HG02678 (cell line): ENCODE results near the gene GASK1B.

Experiments
- ATAC-seq: cut with Tn5 transposase; IDR thresholded peaks from one replicate; pipeline ENCODE4 v1.9.1; 2021; ENCODE audit warnings: mild to moderate bottlenecking, moderate library complexity; ENCODE audit not compliant: unreplicated experiment

Gene GASK1B

DNA sequence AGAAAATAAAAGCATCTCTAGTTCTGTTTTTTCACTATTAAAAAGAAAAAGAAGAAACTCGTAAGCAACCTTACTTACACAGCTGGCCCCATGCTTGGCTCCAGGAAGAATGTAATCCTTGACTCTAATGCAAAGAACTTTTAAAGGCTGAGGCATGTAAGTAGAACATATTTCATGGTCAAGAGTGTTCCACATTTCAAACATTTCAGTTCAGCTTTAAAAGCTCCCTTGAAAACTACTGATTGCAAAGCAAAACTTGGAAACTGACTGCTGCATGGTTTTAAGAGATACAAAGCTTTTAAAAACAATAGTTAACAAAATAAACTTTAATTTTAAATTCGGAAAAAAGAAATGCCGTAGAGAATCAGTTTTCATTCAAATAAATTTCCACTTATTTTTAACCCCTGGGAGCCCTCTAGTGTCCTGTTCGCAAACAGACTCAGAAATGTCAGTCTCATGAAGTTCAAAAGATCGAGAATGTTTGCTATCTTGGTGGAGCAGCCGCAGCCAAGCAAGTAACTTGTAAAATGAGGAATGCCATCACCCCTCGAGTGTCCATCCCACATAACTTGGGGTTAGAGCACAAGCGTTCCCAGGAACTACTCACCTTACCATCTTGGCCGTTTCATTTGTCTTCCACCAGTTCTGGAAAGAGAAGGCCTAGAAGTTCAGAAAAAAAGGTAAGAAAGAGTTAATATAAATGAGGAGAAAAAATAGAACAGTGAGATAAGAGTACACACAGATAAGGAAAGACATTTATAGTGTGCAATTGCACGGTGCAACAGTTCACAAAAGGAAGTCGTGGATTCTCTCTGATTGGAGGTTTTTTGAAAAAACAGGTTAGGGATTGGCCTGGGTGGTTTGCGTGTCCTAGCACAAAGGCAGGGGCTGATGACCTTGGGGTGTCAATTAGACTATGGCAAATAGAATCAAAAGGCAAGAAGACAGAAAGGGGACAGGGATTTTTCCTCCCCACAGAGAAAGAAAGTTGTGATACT lies at the start of gene GASK1B:
GASK1B (minus strand) TSS at position 765 of the 998 bp plus-strand sequence. CDS start 1,650 bp downstream, outside the sequence.
- ATAC-seq = no peak

DNA sequence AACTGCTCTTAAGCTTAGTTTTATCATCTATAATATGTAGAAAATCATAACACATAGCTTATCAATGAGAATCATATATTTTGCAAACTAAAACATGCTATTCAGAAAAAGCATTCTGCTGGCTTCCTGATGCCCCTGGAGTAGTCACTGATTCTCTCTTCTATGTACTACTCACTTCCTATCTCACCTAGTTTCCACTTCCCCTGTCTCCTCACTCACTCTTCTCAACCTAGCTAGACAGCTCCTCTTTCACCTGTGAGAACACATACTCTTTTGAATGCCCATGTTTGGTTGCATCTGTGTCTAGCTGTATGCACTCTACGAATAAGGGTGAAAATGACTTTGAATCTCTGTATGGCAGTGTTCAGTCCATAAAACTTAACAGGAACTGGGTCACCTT lies 46.8 kb upstream of the GASK1B start:
- ATAC-seq = no peak

DNA sequence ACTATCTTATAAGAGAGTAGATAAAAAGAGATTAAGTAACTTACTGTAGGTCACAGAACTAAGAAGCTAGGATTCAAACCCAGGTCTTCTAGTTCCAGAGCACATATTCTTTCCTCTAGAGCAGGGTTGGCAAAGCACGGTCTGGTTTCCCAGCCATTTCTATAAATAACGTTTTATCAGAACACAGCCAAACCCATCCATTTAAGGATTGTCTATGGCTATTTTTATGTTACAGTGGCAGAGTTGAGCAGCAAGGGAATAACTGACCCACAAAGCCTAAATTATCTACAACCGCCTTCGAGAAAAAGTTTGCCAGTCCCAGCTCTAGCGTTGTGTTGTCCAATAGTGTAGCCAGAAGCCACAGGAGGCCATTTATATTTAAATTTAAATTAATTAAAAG lies 44.9 kb upstream of the GASK1B start:
- no peak for ATAC-seq

DNA sequence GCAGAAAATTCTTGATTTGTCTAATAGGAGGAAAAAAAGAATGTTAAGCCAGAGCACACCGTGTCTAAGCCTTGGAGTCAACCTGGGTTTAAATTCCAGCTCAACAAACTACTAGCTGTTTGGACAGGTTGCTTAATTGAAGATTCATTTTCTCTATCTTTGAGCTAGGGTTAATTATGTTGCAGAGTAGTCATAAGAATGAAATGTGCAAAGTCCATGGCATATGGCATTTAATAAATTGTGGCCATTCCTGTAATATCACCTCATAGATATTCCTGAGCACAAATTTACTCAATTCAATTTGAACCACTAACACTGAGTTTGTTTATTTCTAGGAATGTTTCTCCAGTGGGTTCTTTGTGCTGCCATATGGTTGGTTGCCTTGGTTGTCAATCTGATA lies 42.0 kb upstream of the GASK1B start:
- no peak for ATAC-seq

DNA sequence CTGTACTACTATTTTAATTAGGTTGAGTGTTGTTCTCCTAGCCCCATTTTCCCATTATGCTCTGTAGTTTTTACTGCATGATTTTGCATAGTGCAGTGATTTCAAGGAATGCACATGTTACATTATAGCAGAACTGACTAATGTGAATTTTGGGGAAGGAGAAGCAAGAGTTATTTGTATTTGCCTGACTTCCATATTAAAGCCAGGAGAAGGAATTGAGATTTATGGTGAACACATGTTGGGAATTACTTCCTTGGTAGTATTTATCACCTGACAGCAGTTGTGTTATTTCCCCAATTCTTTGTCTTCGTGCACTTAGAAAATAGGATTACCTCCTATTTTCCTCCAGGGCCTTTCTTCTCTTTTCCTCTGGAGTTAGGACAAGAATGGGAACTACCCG lies 40.6 kb upstream of the GASK1B start:
- ATAC-seq = no peak

DNA sequence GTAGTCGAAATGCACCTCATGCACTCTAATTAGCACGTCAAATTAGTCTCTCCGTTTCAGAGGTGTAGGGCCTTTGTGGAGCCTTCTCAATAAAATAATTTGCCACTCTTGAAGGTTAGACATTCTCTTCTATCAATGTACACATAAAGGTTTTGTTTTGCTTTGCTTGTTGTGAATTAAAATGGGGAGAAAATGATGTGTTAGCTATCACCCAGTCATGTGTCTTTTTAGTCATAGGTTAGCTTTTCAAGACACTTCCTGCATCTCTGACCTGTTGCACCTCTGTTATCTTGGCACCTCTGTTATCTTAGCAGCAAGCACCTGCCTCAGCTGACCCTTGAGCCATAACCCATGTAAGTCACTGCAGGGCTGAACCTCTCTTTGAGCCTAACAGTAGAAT lies 38.4 kb upstream of the GASK1B start:
- no peak for ATAC-seq

DNA sequence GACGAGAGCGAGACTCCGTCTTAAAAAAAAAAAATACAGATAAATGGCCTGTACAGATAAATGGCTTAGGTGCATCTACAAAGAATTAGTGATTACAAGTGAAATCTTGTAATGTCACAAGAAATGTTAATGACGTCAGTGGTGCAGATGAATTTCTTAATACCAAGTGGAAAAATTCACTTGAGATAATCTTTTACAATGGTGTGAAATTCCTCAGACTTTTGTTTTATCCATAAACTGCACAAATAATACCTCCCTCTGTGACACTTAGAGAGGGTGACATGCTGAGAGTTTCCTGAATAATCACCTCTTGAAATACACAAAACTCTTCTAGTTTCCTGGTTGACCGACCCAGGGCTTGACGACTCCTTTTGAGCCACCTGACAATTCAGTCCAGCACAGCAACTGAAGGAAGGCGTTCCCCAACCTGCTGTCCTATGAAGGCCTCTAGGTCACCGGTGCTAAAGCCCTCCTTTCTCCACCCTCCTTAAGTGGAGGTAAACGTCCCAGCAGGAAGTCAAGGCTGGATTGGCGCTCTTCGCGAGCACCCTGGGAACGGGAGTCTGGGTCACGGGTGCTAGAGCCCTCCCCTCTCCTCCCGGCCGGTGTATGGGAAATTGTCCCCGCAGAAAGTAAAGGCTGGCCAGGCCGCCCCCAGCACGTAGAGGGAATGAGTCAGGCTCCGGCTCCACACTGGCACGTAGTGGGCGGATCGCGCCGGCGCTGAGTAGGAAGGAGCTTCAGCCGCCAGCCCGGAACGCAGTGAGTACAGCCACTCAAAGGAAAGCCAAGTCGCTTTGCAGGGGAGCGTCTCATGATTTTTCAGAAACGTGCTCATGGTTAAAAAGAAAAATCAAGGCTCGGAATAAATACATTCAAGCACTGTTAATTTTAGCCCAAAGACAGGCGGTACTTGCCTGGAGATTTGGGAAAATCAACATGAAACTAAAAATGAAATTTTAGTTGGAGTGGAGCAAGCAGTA lies 37.3 kb upstream of the GASK1B start, which contains the start of gene TMEM144:
TMEM144 (plus strand) TSS at position 662 of the 983 bp plus-strand sequence. CDS start 2,182 bp downstream, outside the sequence.
- ATAC-seq = peak; percentile 93

DNA sequence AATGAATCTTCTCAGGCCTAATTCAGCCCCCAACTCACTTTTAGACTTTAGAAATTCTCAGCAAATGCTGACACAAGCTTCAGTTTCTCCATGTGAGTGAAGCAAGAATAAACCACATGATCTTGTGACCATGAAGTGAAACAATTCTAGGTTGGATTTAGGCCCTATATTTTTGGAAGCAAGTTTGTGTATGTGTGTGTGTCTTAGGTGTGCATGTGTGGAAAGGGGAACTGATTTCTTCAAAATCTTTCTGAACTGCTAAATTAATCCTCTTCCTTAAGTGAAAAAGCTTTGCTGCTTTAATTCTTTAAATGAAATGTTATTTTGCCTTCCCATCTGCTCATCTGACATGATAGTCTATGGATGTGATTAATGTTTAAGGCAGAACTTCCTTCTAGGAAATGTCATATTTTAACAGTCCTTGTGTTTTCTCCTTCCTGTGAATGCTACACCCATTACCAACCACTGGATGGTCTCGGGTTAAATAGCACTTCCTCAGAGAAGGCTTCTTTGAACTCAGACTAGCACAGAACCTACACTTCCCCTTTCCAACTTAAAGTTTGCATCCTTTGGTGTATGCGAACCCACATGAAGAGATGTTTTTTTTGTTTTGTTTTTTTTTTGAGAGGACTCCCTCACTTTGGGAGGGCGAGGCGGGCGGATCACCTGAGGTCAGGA lies 36.3 kb upstream of the GASK1B start:
- ATAC-seq = peak; percentile 71

DNA sequence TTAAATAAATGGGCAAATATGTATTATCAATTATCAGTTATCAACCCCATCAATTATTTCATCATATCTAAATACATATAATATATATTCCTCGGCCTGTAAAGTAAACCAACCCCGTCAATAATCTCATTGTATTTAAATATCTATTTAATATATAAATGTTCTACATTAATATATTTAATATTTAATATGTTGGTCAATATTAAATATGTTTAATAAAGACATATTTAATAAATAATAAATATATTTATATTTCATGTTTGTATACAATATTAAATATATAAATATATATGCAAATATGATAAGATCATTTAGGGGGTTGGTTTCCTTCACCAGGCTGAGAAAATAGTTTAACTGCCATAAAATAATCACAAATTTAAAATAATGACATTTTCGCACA lies 31.1 kb upstream of the GASK1B start:
- ATAC-seq = no peak

DNA sequence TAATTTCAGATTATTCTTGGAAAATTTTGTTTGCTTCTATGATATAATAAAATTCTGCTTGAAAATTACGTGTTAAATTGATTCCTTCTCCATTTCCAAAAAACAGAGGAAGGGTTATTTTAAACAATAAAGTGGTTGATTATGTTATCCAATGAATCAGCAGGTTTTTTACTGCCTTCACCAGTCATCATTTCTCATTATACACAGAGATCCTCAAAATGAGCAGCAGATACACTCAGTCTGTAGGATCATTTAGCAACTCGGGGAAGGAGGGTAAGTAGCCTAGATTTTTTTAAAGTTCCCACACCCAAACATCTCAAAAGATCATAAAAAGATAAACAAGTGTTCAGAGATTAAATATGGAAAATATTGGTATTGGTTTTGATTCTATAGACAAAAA lies 30.6 kb upstream of the GASK1B start:
- no peak for ATAC-seq

DNA sequence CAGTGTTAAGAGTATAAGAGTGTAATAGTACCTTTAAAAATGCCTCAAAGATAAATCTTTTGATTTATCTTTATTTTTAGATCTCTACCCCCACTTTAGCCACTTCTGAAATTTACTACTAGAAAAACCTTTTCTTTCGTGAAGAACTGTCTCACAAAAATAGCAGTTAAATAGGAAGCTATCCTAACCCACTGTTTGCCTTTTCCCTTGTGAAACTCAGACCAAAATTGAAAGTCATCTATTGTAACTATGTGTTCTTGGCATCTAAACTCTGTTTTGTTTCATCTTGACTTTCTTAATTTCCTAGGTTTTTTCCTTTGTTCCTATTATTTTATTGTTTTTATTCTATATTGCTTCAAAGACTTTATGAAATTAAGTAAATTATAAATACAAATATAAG lies 29.7 kb upstream of the GASK1B start:
- ATAC-seq = no peak

DNA sequence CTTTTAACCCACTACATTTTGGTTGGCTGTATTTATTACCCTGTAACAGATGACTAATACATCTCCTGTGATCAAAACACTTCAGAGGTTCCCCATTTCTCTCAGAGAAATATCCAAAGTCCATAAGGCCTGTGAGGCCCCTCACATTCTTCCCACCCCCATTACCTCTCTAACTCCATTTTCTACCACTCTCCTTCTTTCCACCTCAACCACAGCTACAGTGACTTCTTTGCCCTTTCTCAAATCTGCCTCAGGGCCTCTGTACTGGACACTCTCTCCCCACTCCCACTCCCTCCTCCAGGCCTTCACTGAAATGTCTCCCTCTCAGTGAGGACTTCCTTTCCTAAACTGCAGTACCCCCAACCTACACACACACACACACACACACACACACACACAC lies 29.1 kb upstream of the GASK1B start:
- ATAC-seq = no peak

DNA sequence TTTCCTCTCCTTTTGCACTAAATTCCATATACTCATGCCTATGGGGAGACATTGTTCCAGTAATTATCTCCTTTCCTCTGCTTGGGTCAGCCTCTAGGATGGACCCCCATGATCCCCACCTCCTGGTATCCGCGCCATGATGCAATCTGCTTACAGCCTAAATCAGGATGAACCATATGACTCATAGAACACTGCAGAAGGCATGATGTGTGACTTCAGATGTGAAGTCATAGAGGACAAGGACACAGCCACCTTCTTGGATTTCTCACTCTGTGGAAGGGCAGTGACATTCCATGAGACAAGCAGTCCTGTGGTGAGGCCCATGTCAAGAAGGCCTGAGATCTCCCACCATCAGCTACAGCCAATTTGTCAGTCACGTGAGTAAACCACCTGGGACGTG lies 28.5 kb upstream of the GASK1B start:
- no peak for ATAC-seq

DNA sequence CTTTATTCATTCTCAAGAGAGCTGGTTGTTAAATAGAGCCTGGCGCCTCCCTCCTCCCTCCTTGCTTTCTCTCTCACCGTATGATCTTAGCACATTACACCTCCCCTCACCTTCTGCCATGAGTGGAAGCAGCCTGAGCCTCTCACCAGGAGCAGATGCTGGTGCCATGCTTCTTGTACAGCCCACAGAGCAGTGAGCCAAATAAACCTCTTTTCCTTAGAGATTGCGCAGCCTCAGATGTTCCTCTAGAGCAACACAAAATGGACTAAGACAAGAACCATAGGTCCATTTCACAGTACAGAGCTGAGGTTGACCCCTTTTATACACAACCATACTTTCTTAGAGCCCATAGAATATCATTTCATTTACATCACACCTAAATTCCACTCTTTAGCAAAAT lies 27.4 kb upstream of the GASK1B start:
- ATAC-seq = no peak

DNA sequence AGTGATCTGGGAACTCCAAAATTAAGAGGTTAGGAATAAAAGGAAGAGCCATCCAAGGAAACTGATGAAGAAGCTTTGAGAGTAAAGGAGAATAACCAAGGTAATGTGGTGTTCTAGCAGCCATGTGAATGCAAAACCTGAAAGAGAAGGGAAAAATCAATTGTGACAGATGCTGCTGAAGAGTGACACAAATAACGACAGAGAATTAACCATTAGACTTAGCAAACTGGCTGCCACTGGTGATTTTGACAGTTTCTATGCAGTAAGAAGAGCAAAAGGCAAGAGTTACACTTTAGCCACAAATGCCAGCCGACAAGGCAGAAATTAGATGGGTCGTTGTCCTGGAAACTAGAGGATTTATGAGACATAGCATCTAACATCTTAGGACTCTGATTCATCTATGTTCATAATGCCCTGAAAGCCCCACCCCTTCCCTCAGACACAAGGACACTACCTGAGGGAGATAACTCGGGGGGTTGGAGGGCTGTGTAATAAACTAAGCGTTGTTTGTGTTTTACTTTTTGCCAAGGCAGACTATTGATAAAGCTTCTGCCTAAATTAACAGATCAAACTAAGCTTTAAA lies 24.5 kb upstream of the GASK1B start:
- ATAC-seq = no peak

DNA sequence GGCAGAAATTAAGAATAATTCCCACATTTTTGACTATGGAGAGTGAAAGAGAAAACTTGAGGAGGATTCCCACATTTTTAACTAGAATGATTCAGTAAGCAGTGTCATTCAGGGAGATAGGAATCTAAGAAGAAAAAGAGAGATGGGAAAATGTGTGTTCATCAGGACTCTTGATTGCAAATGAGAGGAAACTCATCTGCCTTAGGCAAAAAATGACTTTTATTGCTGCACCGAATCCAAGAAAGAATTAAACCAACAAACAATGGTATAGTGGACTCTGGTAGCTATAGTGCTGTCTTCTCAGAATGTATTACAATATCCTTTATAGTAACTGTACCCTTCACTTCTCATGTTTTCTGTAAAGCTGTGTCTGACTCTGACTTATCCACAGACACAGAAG lies 22.5 kb upstream of the GASK1B start:
- ATAC-seq = no peak

DNA sequence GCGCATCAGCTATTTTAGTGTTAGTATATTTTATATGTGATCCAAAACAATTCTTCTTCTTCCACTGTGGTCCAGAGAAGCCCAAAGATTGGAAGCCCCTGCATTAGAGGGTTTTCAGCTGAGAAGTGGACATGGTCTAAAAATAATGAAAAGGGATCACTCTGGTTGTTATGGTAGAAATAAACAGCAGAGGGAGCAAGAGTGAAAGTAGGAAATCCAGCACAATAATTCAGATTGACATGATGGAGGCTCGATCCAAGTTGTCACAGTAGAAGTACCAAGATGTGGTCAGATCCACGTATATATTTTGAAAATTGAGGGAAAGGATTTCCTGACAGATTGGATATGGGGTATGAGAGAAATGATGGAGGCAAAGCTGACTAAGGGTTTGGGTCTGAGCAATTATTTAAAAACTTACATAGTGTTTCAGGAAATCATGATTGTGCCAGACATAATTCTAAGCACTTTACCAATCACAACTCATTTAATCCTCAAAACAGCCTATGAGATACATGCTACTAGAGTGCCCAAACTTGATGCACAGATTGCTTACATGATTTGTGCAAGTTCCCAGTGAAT lies 20.4 kb upstream of the GASK1B start:
- no peak for ATAC-seq

DNA sequence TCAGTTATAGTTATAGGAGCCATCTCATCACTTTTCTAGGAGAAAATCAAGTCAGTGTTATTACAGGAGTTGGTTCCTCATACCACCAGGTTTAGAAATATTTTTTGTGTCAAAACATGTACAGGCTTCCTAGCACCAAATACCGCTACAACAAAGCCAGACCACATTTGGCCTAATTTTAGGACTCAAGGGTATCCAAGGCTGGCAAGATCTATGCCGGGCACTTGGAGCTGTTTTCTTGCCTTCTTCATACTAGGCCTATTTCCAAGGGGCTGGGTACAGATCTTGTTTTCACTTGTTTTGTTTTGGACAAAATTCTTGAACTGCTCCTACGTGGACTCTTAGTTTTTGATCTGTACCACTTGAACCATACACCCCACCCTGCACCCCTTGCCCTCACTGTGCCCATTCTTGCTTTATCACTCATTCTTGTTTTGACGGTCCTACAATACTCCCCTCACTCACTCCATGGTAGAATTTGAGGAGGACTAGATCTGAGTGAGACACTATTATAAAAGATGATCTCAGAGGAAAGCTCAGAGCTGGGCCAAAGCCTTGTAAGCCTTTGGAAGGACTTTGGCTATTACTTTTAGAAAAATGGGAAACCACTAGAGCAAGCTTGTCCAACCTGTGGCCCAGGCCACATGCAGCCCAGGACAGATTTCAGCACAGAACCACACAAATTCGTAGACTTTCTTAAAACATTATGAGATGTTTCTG lies 19.8 kb upstream of the GASK1B start:
- ATAC-seq = no peak

DNA sequence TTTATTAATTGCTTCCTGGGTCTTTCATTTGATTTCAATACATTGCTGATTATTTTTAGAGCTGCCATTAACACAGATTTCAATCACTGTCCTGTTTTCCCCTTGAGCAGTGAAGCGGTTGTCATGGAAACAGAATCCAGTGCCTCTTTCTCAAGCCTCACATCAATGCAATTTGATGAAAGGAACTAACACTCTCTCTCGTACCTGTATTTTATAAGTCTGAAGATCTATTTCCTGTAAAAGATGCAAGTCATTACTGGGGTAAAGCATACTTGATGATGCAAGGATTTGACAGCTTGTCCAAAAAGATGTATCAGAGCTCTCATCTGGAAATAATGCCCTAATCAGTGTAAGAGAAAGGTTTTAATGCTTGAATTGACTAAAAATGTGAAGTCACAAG lies 17.9 kb upstream of the GASK1B start:
- no peak for ATAC-seq
